Muscle layer of colon (tissue), 2 donors: ENCODE measurements around the gene IFNGR2.

Experiments
- H3K27ac ChIP-seq: one replicate; pipeline ENCODE4 v1.7.0; 2013; ENCODE audit warnings: low read depth, mild to moderate bottlenecking, low read length, moderate library complexity
- H3K27me3 ChIP-seq, 2 donors: one replicate each; pipeline ENCODE4 v1.7.0; 2013; ENCODE audit warnings: low read length in 2 of 2, mild to moderate bottlenecking in 2 of 2; ENCODE audit not compliant: insufficient read depth in 2 of 2, control insufficient read depth in 1 of 2
- H3K36me3 ChIP-seq: one replicate; pipeline ENCODE4 v1.7.0; 2013; ENCODE audit warnings: mild to moderate bottlenecking, low read length; ENCODE audit not compliant: insufficient read depth
- H3K4me1 ChIP-seq: one replicate; pipeline ENCODE4 v1.7.0; 2013; ENCODE audit warnings: mild to moderate bottlenecking, low read length; ENCODE audit not compliant: insufficient read depth
- H3K4me3 ChIP-seq, 2 donors: one replicate each; pipeline ENCODE4 v1.7.0; 2013; ENCODE audit warnings: low read length in 2 of 2, low read depth in 1 of 2, mild to moderate bottlenecking in 1 of 2, moderate library complexity in 1 of 2
- H3K9ac ChIP-seq: one replicate; pipeline ENCODE4 v1.7.0; 2013; ENCODE audit warnings: low read length
- H3K9me3 ChIP-seq: one replicate; pipeline ENCODE4 v1.7.0; 2013; ENCODE audit warnings: mild to moderate bottlenecking, low read length
- donor health status: abdominal sarcoma.
- donor health status: Adenocarcinoma of cecum.

IFNGR2 gene

DNA sequence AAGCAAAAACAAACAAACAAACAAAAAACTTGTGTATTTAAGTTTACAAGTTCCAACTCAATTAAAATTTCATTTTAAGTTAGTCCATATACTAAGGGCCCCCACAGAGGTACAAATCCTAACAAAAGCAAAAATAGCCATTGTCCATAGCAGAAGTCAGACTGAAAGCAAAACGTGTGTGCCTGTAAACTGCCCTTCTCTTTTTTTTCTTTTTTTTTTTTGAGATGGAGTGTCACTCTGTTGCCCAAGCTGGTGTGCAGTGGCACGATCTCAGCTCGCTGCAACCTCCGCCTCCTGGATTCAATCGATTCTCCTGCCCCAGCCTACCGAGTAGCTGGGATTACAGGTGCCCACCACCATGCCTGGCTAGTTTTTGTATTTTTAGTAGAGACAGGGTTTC is 11.6 kb upstream of the IFNGR2 start:
- Histone ChIP-seq H3K9me3 (no peaks in the 10 kb centered on the region), H3K36me3 (no peaks in the 10 kb centered on the region), H3K9ac (no peak overlapping the region), H3K4me3 (no peak overlapping the region), H3K27ac (no peak overlapping the region), H3K4me1 (no peaks in the 10 kb centered on the region), H3K27me3 (no peaks in the 10 kb centered on the region)

DNA sequence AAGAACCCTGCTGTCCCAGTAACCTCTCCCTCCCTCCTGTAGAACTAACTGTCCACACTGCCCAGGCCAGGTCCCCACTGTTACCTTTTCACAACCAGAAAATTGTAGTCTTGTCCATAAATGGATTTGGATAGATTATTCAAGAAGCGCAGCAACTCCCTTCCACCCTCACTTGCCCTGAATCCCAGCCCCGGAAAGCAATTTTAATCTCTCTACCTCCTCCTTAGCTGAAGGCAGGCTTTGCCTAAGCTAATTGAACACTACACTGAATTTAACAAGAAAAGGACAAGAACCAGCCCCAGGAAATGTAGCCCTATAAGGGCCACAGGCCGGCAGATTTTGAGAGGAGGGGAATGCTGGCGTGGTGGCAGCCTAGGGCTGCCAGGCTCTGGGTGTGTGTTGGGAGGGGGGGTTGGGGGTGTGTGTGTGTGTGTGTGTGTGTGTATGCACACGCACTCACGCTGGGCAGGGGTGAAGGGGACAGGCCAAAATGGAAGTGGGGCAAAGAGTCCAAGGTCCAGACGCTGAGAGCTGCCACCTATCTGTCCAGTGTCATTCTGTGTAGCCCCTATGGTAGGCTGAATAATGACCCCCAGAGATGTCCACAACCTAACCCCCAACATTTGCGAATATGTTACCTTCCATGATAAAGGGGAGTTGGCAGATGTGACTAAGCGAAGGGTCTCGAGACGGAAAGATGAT is 10.8 kb upstream of the IFNGR2 start:
- H3K36me3 ChIP-seq: no peaks in the 10 kb centered on the region
- H3K9me3 ChIP-seq: no peaks in the 10 kb centered on the region
- no peaks in the 10 kb centered on the region for H3K4me1 ChIP-seq
- H3K27me3 ChIP-seq: no peaks in the 10 kb centered on the region
- H3K4me3 ChIP-seq: no peak overlapping the region
- no peak overlapping the region for H3K9ac ChIP-seq
- no peak overlapping the region for H3K27ac ChIP-seq

DNA sequence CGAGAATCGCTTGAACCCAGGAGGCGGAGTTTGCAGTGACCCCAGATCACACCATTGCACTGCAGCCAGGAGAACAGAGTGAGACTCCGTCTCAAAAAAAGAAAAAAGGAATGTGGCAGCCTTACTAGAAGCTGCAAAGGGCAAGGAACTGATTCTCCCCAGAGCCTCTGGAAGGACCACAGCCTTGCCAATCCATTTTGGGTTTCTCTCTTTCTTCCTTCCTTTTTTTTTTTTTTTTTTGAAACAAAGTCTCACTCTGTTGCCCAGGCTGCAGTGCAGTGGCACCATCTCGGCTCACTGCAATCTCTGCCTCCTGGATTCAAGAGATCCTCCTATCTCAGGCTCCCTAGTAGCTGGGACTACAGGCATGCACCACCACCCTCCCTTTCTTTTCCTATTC is 9.9 kb upstream of the IFNGR2 start:
- Histone ChIP-seq H3K4me1 (no peaks in the 10 kb centered on the region), H3K36me3 (no peaks in the 10 kb centered on the region), H3K27ac (no peak overlapping the region), H3K27me3 (no peaks in the 10 kb centered on the region), H3K9ac (no peak overlapping the region), H3K4me3 (no peak overlapping the region), H3K9me3 (no peaks in the 10 kb centered on the region)

DNA sequence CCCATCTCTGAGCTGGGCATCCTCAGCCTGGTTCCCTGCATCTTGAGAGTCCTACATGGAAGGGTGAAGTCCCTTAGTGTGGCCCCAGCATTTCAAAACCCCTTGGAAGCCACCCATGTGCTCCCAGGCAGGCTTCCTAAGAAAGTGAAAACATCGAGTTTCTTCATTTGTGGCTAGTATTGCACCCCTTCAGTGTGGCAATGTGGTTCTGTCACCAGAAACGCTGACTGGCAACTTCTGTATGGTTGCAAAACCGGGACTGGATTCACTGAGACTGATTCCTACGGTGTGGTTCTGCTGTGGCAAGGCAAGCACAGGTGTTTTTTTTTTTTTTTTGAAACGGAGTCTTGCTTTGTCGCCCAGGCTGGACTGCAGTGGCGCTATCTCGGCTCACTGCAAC is 9.0 kb upstream of the IFNGR2 start:
- Histone ChIP-seq H3K27ac (no peak overlapping the region), H3K9ac (no peak overlapping the region), H3K36me3 (no peaks in the 10 kb centered on the region), H3K27me3 (no peaks in the 10 kb centered on the region), H3K4me3 (no peak overlapping the region), H3K9me3 (no peaks in the 10 kb centered on the region), H3K4me1 (no peaks in the 10 kb centered on the region)

DNA sequence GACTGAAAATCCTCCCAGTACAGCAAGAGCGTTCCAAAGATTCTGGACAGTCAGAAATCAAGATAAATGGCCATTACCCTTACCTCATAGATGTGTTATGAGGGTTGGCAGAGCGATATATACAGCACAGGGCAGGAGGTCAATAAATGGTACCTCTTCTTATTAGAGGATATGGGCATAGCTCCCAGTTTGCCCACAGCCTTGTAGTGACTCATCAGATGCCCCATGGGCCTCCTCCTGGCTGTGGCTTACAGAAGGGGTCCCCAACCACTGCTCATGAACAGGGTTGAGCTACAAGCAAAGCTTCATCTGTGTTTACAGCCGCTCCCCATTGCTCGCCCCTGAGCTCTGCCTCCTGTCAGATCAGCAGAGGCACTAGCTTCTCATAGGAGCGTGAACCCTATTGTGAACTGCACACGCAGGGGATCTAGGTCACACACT is 7.3 kb upstream of the IFNGR2 start:
- no peak overlapping the region for H3K9ac ChIP-seq
- H3K4me3 ChIP-seq: no peak overlapping the region
- H3K27ac ChIP-seq: no peak overlapping the region
- no peaks in the 10 kb centered on the region for H3K27me3 ChIP-seq
- no peaks in the 10 kb centered on the region for H3K9me3 ChIP-seq
- H3K36me3 ChIP-seq: no peaks in the 10 kb centered on the region
- no peaks in the 10 kb centered on the region for H3K4me1 ChIP-seq

DNA sequence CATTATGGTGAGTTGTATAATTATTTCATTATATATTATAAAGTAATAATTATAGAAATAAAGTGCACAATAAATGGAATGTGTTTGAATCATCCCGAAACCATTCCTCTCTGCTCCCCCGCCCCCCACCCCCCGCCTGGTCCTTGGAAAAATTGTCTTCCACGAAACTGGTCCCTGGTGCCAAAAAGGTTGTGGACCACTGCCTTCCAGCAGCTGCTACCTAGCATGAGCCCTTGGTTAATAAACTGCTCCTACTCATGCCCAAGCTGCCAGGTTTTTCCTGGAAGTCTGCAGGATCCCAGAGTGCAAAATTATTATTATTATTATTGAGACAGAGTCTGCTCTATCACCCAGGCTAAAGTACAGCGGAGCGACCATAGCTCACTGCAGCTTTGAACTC is 6.8 kb upstream of the IFNGR2 start:
- H3K27me3 ChIP-seq: no peaks in the 10 kb centered on the region
- no peak overlapping the region for H3K27ac ChIP-seq
- H3K9ac ChIP-seq: no peak overlapping the region
- H3K4me1 ChIP-seq: no peaks in the 10 kb centered on the region
- no peaks in the 10 kb centered on the region for H3K36me3 ChIP-seq
- H3K4me3 ChIP-seq: no peak overlapping the region
- H3K9me3 ChIP-seq: no peaks in the 10 kb centered on the region

DNA sequence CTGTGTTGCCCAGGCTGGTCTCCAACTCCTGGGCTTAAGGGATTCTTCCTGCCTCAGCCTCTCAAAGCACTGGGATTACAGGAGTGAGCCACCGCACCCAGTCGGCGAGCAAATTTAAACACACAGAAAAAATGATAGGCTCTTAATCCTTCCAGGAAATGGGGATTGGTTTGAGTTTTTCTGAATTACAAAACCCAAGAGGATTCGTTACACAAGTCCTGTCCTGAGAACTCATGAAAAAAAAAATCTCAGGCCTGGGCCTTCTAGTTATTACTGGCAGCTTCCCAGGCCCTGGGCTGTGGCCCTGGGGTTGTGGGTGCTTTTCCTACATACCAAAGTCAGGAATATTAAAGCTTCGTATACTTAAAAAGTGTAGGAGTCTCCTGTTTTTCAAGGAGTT is 6.3 kb upstream of the IFNGR2 start:
- no peak overlapping the region for H3K9ac ChIP-seq
- no peak overlapping the region for H3K4me3 ChIP-seq
- no peaks in the 10 kb centered on the region for H3K4me1 ChIP-seq
- H3K27ac ChIP-seq: no peak overlapping the region
- H3K36me3 ChIP-seq: no peaks in the 10 kb centered on the region
- no peaks in the 10 kb centered on the region for H3K9me3 ChIP-seq
- no peaks in the 10 kb centered on the region for H3K27me3 ChIP-seq

DNA sequence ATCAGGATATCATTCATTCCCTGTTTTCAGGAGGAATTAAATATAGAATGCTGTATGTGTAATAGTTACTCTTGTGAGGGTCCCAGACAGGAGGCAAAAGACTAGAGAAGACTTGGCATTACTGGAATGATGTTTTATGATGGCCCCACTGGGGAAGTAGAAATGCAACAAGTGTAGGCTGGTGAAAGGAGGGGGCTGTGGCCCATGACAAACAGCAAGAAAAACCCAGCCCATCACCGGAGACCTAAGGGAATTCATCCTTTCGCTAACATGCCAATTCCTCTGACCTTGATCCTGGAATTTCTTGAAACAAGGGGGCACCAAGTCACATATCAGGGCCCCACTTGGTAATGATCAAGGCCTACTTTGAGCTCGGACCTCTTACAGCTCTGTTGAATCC is 5.5 kb upstream of the IFNGR2 start:
- no peak overlapping the region for H3K4me3 ChIP-seq
- H3K4me1 ChIP-seq: peaks cover 6% of the 10 kb centered on the region
- no peak overlapping the region for H3K27ac ChIP-seq
- no peak overlapping the region for H3K9ac ChIP-seq
- no peaks in the 10 kb centered on the region for H3K36me3 ChIP-seq
- no peaks in the 10 kb centered on the region for H3K27me3 ChIP-seq
- H3K9me3 ChIP-seq: no peaks in the 10 kb centered on the region

DNA sequence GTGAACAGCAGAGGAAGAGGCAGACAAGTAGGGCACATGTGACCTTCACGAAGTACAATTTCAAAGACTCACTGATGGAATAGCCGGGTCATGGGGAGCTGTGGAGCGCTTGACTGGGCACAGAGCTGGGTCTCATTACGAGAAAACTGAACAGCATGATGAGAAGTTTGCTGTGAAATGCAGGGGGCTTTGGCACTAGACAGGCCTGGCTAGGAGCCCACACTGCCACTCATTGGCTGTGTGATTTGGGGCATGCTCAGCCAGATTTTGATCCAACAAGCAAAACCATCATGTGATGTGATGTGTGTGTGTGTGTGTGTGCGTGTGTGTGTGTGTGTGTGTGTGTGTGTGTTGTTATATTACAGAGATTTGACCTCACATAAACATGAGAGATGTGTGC is 4.9 kb upstream of the IFNGR2 start:
- Histone ChIP-seq H3K9ac (no peak overlapping the region), H3K4me1 (peaks cover 6% of the 10 kb centered on the region), H3K27ac (no peak overlapping the region), H3K4me3 (no peak overlapping the region), H3K36me3 (no peaks in the 10 kb centered on the region), H3K9me3 (no peaks in the 10 kb centered on the region), H3K27me3 (no peaks in the 10 kb centered on the region)

DNA sequence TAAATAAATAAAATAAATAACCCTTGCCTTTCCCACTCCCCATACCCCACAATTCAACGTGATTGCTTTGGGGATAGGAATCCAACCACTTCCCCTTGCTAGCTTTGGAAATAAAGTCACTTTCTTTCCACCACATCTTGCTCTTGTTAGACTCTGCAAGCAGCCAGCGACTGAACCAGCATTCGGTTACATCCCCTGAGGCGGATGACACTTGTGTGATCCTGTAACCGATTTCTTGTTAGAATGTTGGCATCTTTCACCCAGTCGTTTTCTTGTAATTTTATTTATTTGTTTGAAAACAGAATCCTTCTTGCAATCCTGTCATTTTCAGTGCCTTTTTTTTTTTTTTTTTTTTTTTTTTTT is 1.6 kb upstream of the IFNGR2 start:
- Histone ChIP-seq H3K27ac (no peak overlapping the region), H3K9ac (no peak overlapping the region), H3K36me3 (no peaks in the 10 kb centered on the region), H3K4me1 (peaks cover 20% of the 10 kb centered on the region), H3K27me3 (no peaks in the 10 kb centered on the region), H3K9me3 (no peaks in the 10 kb centered on the region), H3K4me3 (no peak overlapping the region)

DNA sequence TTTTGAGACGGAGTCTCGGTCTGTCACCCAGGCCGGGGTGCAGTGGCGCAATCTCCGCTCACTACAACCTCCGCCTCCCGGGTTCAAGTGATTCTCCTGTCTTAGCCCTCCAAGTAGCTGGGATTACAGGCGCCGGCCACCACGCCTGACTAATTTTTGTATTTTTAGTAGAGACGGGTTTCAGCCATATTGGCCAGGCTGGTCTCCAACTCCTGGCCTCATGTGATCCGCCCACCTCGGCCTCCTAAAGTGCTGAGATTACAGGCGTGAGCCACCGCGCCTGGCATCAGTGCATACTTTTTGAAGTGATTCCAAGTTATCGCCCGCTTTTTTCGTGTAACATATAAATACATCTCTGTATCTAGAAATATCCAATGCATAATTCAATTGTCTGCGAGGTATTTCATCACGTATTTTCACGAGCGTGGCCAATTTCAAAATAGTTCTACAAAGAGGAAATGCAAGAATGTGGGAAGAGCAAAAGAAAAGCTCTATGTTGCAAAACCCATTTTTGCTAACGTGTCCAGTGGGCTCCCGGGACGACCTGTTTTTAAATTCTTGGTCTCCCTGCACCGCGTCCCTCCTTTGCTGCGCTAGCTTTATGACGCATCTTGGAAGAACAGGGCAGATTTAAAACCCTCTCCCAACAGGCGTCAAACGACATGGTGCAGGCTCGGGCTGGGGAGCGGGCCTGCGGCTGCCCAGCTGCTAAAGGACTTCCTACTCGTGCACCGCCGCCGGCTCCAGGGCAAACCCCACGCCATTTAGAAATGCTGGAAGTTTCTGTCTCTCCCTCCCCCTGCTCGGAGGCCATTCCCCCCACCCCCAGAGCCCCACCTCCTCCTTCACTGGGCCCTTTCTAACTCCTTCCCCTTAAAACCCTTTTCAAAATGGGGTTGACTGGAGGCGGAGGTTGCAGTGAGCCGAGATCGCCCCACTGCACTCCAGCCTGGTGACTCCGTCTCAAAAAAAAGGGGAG is 923 bp upstream of the IFNGR2 start:
- Histone ChIP-seq H3K9ac (no peak overlapping the region), H3K27me3 (no peaks in the 10 kb centered on the region)

More for the DNA sequence above, 923 bp upstream of the IFNGR2 start:
- peak overlapping the region; percentile 55 to 58 for H3K4me3 ChIP-seq
- H3K27ac ChIP-seq: peak overlapping the region; percentile 89
- no peaks in the 10 kb centered on the region for H3K9me3 ChIP-seq
- peaks cover 20% of the 10 kb centered on the region for H3K4me1 ChIP-seq
- H3K36me3 ChIP-seq: no peaks in the 10 kb centered on the region
